K562 treated with DMSO at 1 percent for 12 hours (cell line): ENCODE measurements around the gene CCDC197. TPM values are rescaled to one million over a fixed set of nuclear protein-coding genes. Genes with fewer than 3 reads are reported as not detected.

Source experiments
- total RNA-seq: library from RNA; unstranded; fragments of 300-600 nt; gene quantifications from 2 replicates; pipeline ENCODE4 v1.2.3, GENCODE V29; 2022; ENCODE audit not compliant: insufficient read depth

Gene CCDC197
- not detected in 2 replicates for total RNA-seq

DNA sequence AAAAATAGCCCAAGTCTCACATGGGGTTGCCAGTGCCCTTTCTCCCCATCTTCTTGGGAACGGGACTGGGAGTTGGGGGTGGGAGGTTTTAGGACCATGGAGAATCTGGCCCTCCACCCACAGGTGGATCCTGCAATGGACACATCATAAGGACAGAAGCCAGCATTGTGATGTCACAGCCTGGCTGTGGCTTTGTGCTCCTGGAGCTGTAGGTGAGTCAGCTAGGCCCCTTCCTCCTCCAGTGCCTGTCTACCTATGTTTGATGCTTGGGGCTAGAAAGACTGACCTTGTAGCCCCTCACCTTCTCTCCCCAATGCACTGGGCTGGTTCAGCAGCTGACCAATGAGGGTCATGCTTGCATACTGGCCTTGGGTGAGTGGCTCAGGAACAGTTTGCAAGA lies at the start of gene CCDC197:
Gene CCDC197, plus strand, starts transcription at position 220 of the 400 bp plus-strand sequence. CDS start 831 bp downstream, outside the sequence.

DNA sequence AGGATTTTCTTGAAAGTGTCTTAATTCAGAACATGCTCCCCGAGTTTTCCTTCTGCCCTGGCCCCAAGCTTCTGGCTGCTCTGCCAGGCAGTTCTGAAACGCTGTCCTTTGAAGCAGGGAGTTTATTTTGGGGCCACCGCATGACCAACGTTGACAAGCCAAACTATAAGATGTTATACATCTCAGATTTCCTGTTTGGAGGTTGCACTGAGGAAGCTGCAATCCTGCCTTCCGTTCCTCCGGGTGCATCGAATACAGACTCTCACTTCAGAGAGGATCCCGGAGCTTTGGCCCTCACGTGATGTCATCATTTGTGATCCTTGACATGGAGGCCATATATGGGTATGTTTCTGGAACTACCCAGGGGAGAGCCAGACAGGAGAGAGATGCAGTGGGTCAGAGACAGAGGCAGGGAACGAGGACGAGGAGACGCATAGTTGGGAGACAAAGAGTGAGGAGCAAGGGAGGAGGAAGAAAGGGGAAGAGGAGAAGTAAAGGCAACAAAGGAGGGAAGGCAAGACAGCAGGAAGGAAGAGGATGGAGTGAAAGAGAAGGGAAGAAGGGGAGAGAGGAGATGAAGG lies 20.5 kb upstream of the CCDC197 start, which contains the start of gene ASB2:
Gene ASB2, minus strand, starts transcription at position 94 of the 581 bp plus-strand sequence. CDS start 12,031 bp downstream, outside the sequence.

DNA sequence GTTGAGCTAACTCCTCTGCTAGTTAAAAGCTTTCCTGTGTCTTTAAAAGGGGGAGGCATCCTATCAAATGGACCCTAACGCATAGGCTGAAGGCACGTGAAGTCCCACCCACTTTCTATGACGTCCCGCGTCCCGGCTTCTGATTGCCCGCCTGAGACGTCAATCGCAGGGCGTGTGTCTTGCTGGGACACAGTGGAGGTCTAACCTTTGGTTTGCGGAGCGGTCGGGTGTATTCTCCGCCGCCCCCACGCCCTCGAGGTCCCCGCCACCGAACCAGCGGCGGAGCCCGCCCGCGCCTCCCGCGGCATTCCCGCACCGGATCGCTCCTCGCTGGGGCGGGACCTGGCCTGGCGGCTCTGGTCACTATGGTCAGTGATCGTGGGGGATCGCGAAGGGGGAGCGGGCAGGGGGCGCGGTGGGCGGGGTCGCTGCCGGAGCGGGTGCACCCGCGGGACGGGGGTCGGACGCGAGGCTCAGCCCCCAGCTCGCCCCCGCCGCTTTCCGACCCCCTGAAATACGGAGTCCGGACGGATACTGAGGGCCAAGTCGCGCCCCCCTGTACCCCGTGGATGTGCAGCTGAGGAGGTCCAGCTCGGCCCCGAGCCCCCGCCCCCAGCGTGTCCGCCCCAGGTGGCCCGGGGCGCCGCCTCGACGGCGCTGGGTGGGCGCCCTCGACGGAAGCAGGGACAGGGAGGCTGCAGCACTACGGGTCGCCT lies 29.2 kb downstream of the CCDC197 start, which contains the start of gene OTUB2:
Gene OTUB2, plus strand, starts transcription at position 168 of the 716 bp plus-strand sequence. Its CDS starts 198 bp downstream, at position 366.

Other genes with a start within 250 kb of the CCDC197 start
- gene PRIMA1, start 208.8 kb upstream of the CCDC197 start, total RNA-seq = not detected in 2 replicates
- gene FAM181A, start 70.0 kb upstream of the CCDC197 start, total RNA-seq = not detected in 2 replicates
- gene ASB2, start 20.7 kb upstream of the CCDC197 start, total RNA-seq = 0.89 and 5.4 TPM in 2 replicates
- 0.26 TPM in 1 of 2 replicates, not detected in the other for gene OTUB2, start 29.0 kb downstream of the CCDC197 start, total RNA-seq
- 43.0 and 79.6 TPM in 2 replicates for gene DDX24, start 83.9 kb downstream of the CCDC197 start, total RNA-seq
- 33.4 and 57.4 TPM in 2 replicates for gene IFI27L1, start 84.0 kb downstream of the CCDC197 start, total RNA-seq
- gene IFI27, start 113.4 kb downstream of the CCDC197 start, total RNA-seq = 7.4 and 10.7 TPM in 2 replicates
- 7.9 and 31.3 TPM in 2 replicates for gene IFI27L2, start 132.3 kb downstream of the CCDC197 start, total RNA-seq
- gene PPP4R4, start 177.0 kb downstream of the CCDC197 start, total RNA-seq = not detected in 2 replicates